Natural killer cell treated with Interleukin-12 subunit alpha and Interleukin-12 subunit beta and Interleukin-15 and Interleukin-18, amount 100 ng/mL, for 72 hours (primary cell): Measurements from ENCODE around the gene C4orf36. TPM values are rescaled to one million over a fixed set of nuclear protein-coding genes. Genes with fewer than 3 reads are reported as not detected.
"Not testable (repeated sequence)": the region's sequence is repeated elsewhere in the genome, so short reads cannot be mapped to it uniquely, and the experiment has no call there.

Experiments
- ATAC-seq, 2 donors: fragments of 150-1000 bp; cut with Tn5 transposase in 1 of 2; sonication (Bioruptor Pico), chemical (Tn5 transposase) in 1 of 2; 2 replicates each; pipeline ENCODE4 v1.10.0; 2021
- DNase-seq: peaks from one replicate; pipeline ENCODE4 v3.0.0; 2022; ENCODE audit warnings: low spot score
- H3K27ac Mint-ChIP-seq, 2 donors: 1 replicate in 1 of 2; 2 replicates in 1 of 2; pipeline ENCODE4 v1.8.0; 2022; ENCODE audit warnings: mixed read lengths in 2 of 2, mild to moderate bottlenecking in 1 of 2, moderate library complexity in 1 of 2
- H3K27me3 Mint-ChIP-seq, 2 donors: 1 replicate in 1 of 2; 2 replicates in 1 of 2; pipeline ENCODE4 v1.8.0; 2022; ENCODE audit warnings: mixed read lengths in 2 of 2
- H3K36me3 Mint-ChIP-seq: one replicate; pipeline ENCODE4 v1.8.0; 2022; ENCODE audit warnings: mixed read lengths
- H3K4me1 Mint-ChIP-seq, 2 donors: 1 replicate in 1 of 2; 2 replicates in 1 of 2; pipeline ENCODE4 v1.8.0; 2022; ENCODE audit warnings: low read depth in 2 of 2, mixed read lengths in 2 of 2, mild to moderate bottlenecking in 1 of 2
- H3K4me3 Mint-ChIP-seq: one replicate; pipeline ENCODE4 v1.8.0; 2022; ENCODE audit warnings: mixed read lengths
- H3K9me3 Mint-ChIP-seq: 2 replicates; pipeline ENCODE4 v1.8.0; 2022; ENCODE audit warnings: mixed read lengths
- total RNA-seq, 2 donors: library from RNA; stranded (reverse); gene quantifications; one replicate each; pipeline ENCODE4 v1.2.3, GENCODE V29; 2022

C4orf36 gene
- total RNA-seq, 2 donors from 2014 or later = not detected

DNA sequence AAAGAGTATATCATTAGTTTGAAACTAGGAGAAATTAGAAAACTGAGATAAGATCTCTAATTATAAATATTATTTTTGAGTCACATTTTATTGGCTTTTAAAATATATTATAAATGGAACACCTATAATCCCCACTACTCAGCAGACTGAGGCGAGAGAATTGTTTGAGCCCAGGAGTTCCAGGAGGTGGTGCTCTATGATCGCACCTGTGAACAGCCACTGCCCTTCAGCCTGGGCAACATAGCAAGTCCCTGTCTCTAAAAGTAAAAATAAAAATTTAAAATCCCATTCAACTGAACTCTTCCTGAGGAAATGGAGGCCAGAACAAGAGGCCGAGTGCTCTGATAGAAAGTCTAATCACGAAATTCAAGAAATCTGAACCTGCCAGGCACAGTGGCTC is 6.3 kb upstream of the C4orf36 start:
- H3K27me3 Mint-ChIP-seq = no peaks in the 10 kb centered on the region
- H3K9me3 Mint-ChIP-seq = no peaks in the 10 kb centered on the region
- H3K4me3 Mint-ChIP-seq = no peak overlapping the region
- no peak overlapping the region for H3K27ac Mint-ChIP-seq
- H3K4me1 Mint-ChIP-seq = no peaks in the 10 kb centered on the region
- ATAC-seq = no peak
- no peak for DNase-seq
- no peaks in the 10 kb centered on the region for H3K36me3 Mint-ChIP-seq

DNA sequence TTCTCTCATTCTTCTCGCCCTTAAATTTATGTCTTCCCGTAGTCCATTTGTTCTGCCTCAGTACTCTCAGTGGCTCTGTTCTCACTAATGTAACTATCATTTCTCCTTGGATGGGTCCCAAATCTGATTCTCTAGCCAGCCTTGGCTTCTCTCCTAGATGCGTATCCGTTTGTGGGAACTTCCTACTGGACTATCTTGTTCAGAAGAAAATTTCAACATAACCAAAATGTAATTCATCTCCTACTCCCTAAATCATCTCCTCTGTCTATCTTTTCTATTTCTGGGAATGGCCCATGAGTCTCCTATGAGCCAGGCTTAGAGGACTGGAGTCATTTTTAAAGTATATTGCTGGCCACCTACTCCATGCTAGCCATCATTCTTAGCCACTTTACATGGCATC is 4.4 kb upstream of the C4orf36 start:
- no peaks in the 10 kb centered on the region for H3K4me1 Mint-ChIP-seq
- no peaks in the 10 kb centered on the region for H3K36me3 Mint-ChIP-seq
- H3K9me3 Mint-ChIP-seq = no peaks in the 10 kb centered on the region
- DNase-seq (no peak), ATAC-seq (no peak)
- H3K27me3 Mint-ChIP-seq = peaks cover 7 to 9% of the 10 kb centered on the region in 2 donors
- no peak overlapping the region for H3K4me3 Mint-ChIP-seq
- no peak overlapping the region for H3K27ac Mint-ChIP-seq

- Mint-ChIP-seq H3K9me3 (no peaks in the 10 kb centered on the region), H3K4me1 (no peaks in the 10 kb centered on the region), H3K27me3 (peaks cover 10 to 16% of the 10 kb centered on the region in 2 donors), H3K4me3 (no peak overlapping the region), H3K36me3 (no peaks in the 10 kb centered on the region), H3K27ac (no peak overlapping the region)
- no peak for DNase-seq
- ATAC-seq = no peak
Measured at GRCh38 chr4:86895692-86896488, 3.7 kb upstream of the C4orf36 start.

GRCh38 chr4:86894455-86894854 is 2.2 kb upstream of the C4orf36 start:
- H3K27me3 Mint-ChIP-seq = peaks cover 14 to 21% of the 10 kb centered on the region in 2 donors
- no peaks in the 10 kb centered on the region for H3K9me3 Mint-ChIP-seq
- H3K4me3 Mint-ChIP-seq = no peak overlapping the region
- DNase-seq = no peak
- no peaks in the 10 kb centered on the region for H3K4me1 Mint-ChIP-seq
- no peaks in the 10 kb centered on the region for H3K36me3 Mint-ChIP-seq
- no peak overlapping the region for H3K27ac Mint-ChIP-seq
- ATAC-seq = no peak

DNA sequence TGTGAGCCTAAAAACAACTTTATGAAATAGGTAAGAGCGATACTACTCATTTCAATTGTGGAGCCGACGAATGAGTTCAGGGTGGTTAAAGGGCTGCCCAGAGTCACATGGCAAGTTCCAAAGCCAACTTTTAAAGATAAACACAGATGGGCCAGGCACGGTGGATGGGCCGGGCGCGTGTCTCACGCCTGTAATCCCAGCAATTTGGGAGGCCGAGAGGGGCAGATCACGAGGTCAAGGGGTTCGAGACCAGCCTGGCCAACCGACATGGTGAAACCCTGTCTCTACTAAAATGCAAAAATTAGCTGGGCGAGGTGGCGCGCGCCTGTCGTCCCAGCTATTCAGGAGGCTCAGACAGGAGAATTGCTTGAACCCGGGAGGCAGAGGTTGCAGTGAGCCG is 914 bp upstream of the C4orf36 start:
- DNase-seq (no peak), ATAC-seq (no peak)
- Mint-ChIP-seq H3K27me3 (peaks cover 15 to 21% of the 10 kb centered on the region in 2 donors), H3K4me3 (peak overlapping the region; percentile 43), H3K27ac (no peak overlapping the region), H3K9me3 (no peaks in the 10 kb centered on the region), H3K36me3 (no peaks in the 10 kb centered on the region), H3K4me1 (no peaks in the 10 kb centered on the region)

DNA sequence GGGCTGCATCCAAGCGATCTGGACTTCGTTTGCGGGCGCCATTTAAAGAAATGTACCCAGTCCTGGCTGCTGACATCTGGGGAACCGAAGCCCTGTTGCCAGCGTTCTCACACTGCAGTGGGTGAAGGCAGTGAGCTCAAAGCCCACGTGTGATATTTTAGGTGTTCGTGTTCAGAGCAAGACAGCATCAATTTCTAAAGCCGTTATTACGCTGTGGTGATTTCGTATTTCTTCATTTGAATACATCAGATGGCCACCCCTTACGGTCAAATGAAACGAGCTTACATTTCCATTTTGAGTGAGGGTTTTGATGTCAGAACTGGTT is 376 bp upstream of the C4orf36 start:
- Mint-ChIP-seq H3K9me3 (no peaks in the 10 kb centered on the region), H3K27ac (no peak overlapping the region), H3K27me3 (peaks cover 15 to 21% of the 10 kb centered on the region in 2 donors), H3K4me3 (peak overlapping the region; percentile 43), H3K36me3 (peaks cover 4% of the 10 kb centered on the region), H3K4me1 (no peaks in the 10 kb centered on the region)
- no peak for DNase-seq
- ATAC-seq = no peak

GRCh38 chr4:86890790-86891189 is 1.4 kb downstream of the C4orf36 start:
- H3K4me1 Mint-ChIP-seq = no peaks in the 10 kb centered on the region
- ATAC-seq (no peak), DNase-seq (no peak)
- peaks cover 15 to 21% of the 10 kb centered on the region in 2 donors for H3K27me3 Mint-ChIP-seq
- H3K4me3 Mint-ChIP-seq = peak overlapping the region; percentile 27
- peaks cover 6% of the 10 kb centered on the region for H3K36me3 Mint-ChIP-seq
- H3K27ac Mint-ChIP-seq = no peak overlapping the region
- H3K9me3 Mint-ChIP-seq = no peaks in the 10 kb centered on the region

- DNase-seq (no peak), ATAC-seq (no peak)
- peaks cover 7% of the 10 kb centered on the region for H3K9me3 Mint-ChIP-seq
Measured at GRCh38 chr4:86879641-86880040, 12.6 kb downstream of the C4orf36 start.

DNA sequence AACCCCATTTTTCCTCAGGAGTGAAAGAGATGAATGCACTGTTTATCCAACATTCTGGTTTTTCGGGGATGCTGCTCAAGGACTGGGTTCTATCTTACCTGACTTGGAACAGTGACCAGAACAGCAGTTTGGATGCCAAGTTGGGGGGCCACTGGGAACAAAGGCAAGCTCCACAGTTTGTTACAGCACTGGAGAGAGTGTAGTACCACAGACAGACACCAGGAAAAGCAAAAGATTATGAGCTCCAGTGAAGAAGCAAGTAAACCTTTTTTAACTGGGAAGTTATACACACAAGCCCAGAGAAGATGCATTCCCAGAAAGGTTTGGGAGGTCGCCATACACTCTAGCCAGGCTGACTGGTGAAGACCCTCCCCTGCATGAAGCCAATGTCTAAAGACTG is 13.6 kb downstream of the C4orf36 start:
- peaks cover 7% of the 10 kb centered on the region for H3K9me3 Mint-ChIP-seq
- H3K27me3 Mint-ChIP-seq = peaks cover 0 to 2% of the 10 kb centered on the region in 2 donors

More at GRCh38 chr4:86879641-86880040, 12.6 kb downstream of the C4orf36 start:
- peaks cover 0 to 2% of the 10 kb centered on the region in 2 donors for H3K27me3 Mint-ChIP-seq
- no peak overlapping the region for H3K4me3 Mint-ChIP-seq
- H3K27ac Mint-ChIP-seq = no peak overlapping the region
- H3K4me1 Mint-ChIP-seq = no peaks in the 10 kb centered on the region
- peaks cover 14% of the 10 kb centered on the region for H3K36me3 Mint-ChIP-seq

GRCh38 chr4:86876894-86877685 is 15.1 kb downstream of the C4orf36 start:
- Mint-ChIP-seq H3K9me3 (peaks cover 7% of the 10 kb centered on the region), H3K4me3 (no peak overlapping the region), H3K27me3 (peaks cover 4 to 6% of the 10 kb centered on the region in 2 donors), H3K27ac (no peak overlapping the region), H3K4me1 (no peaks in the 10 kb centered on the region), H3K36me3 (peaks cover 14% of the 10 kb centered on the region)
- ATAC-seq (no peak), DNase-seq (no peak)

More for the DNA sequence above, 13.6 kb downstream of the C4orf36 start:
- Mint-ChIP-seq H3K4me1 (no peaks in the 10 kb centered on the region), H3K4me3 (no peak overlapping the region), H3K27ac (no peak overlapping the region), H3K36me3 (peaks cover 14% of the 10 kb centered on the region)
- no peak for ATAC-seq
- no peak for DNase-seq

DNA sequence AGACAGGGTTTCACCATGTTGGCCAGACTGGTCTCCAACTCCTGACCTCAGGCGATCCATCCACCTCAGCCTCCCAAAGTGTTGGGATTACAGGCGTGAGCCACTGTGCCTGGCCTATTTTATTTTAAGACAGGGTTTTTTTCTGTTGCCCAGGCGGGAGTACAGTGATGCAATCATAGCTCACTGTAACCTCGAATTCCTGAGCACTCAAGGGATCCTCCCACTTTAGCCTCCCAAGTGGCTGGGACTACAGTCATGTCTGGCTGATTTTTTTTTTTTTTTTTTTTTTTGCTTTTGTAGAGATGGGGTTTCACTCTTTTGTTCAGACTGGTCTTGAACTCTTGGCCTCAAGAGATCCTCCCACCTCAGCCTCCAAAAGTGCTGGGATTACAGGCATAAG is 16.8 kb downstream of the C4orf36 start:
- peaks cover 14% of the 10 kb centered on the region for H3K36me3 Mint-ChIP-seq
- H3K27me3 Mint-ChIP-seq = peaks cover 11 to 13% of the 10 kb centered on the region in 2 donors
- not testable (repeated sequence) for H3K4me3 Mint-ChIP-seq, H3K9me3 Mint-ChIP-seq, H3K27ac Mint-ChIP-seq, DNase-seq, H3K4me1 Mint-ChIP-seq, ATAC-seq

DNA sequence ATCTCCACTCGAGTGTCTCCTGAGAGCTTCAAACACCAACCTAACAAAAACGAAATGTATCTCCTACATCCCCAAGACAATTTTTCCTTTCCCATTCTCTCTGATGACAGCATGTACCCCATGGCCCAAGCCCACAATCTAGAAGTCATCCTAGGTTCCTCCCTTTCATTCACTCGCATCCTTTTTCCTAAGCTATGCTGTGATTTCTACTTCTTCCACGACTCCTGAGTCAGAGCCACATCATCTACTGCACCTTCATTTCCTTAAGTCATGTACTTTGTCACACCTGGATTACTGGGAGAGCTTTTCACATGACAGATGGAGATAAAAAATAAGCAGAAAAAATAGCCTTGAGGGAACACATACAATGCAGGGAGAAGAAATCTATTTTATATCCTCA is 20.1 kb downstream of the C4orf36 start:
- ATAC-seq (no peak), DNase-seq (no peak)
- Mint-ChIP-seq H3K9me3 (no peaks in the 10 kb centered on the region), H3K4me3 (no peak overlapping the region), H3K4me1 (no peaks in the 10 kb centered on the region), H3K27ac (no peak overlapping the region), H3K27me3 (peaks cover 10 to 15% of the 10 kb centered on the region in 2 donors), H3K36me3 (no peaks in the 10 kb centered on the region)

- DNase-seq = no peak
- Mint-ChIP-seq H3K4me3 (no peak overlapping the region), H3K9me3 (no peaks in the 10 kb centered on the region), H3K4me1 (no peaks in the 10 kb centered on the region), H3K36me3 (no peaks in the 10 kb centered on the region), H3K27me3 (peaks cover 10 to 15% of the 10 kb centered on the region in 2 donors), H3K27ac (no peak overlapping the region)
- no peak for ATAC-seq
Measured at GRCh38 chr4:86870442-86871069, 21.7 kb downstream of the C4orf36 start.
